ENCODE measurements around the gene ATP1A1.

ATP1A1 gene

DNA sequence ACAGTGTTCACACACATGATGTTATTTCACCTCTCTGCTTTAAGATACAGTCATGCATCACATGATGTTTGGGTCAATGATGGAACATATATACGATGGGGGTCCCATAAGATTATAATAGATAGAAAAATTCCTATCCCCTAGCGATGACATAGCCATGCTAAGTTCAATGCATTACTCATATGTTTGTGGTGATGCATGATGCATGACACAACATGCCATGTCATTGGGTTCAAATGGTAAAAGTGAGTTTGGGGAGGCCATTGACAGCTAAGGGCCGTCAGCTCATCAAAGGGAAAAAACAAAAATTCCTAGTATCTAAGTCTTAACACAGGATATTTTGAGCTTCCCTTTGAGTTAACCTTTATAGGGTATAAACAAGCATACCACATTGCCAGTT lies 73.6 kb downstream of the ATP1A1 start:
- no peak for DNase-seq

DNA sequence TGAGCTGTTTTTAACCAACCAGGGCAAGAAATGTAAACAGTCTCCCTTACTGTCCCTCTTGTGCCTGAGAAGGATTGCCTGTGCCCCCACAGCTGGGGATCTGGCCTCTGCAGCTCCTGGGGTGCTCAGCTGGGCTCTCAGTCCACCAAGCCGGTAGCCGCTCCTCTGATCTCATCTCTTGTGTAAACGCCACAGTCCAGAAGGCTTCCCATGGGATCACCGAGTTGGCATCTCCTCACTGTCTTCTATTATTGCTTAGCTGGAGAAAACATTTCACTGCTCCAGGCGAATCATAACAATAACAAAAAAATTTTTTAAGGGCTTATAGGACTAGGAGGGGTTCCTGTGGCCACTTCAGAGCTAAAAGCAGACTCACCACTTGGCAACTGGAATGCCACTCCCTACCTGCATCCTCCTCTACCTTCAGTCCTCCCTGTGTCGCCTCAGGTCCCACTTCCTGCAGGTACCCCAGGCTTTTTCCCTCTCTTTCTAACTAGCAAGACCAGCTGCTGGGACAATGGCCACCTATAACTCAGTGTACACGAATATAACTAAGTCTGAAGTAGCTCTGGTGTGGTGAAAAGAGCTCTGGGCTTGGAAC lies 75.8 kb downstream of the ATP1A1 start:
- no peak for DNase-seq

DNA sequence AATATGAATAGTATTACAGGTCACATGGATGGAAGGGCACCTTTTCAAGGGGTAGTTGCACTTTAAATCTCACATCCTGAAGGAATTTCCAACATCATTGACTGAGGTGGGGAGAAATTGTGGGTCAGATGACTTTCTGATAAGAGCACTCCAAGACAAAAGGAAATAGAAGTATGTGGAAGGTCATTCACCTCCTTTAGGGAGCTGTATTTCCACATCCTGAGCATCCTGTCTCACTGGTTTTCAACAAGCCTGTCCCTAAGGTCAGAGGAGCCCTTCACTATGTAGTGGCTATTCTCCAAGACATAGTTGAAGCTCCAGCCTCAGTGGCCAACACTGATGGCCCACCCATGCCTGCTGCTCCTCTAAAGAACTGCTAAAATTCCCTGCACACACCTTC lies 76.5 kb downstream of the ATP1A1 start:
- DNase-seq = no peak

DNA sequence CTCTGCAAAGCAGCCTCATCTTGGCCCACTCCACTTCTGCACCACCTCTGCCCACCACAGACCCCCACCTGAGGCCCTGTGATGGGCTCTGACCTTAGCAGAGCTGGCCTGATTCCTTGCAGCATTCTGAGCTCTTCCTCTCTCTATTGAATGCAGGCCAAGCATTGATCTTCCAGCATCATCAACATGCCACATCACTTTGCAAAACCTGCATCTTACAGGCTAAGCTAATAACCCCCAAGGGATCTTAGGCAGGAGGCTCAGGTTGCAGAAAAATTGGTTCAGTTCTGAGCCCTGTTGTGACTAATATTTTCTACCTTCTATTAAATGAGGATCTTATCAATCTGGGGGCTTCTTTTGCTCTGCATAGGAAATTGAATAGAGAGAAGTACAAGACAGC lies 78.7 kb downstream of the ATP1A1 start:
- DNase-seq = no peak

DNA sequence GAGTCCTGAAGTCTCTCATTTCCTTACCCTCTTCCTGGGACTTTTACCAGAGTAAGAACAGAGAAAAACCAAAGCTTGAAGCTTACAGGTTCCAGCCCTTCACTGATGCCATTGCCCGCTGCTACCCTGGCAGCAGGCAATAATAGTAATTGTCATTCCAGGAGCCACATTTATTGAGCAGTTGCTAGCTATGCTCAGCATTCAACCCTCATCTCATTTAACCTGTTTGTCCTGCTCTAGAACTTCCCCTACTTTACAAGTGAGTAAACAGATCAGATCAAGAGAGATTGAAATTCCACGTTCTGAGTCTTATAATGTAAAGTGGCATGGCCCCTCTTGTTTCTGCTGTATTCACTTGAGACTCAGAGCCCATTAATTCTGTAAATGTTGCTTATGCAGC lies 80.4 kb downstream of the ATP1A1 start:
- no peak for DNase-seq

DNA sequence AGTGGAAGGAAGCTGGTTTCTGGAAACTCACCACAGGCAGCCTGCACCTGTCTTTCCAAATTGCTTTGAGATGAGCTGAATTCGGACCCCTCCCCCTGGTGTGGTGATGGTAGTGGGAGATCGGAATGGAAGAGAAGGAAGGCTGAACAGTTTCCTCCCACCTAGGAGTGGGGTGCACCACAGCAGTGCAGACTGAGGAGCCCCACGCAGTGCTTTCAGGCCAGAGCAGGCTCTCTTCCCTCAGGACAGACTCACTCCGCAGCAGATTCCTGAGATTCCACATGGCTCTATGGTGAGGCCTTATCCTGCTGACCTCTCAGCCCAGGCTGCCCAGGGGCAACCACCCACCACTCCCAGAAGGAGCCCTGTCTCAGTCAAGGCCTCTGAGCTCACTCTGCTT lies 80.9 kb downstream of the ATP1A1 start:
- DNase-seq = no peak
